Effector memory CD8-positive, alpha-beta T cell (primary cell): ENCODE measurements around the gene ARHGEF2.
"Not testable (repeated sequence)": the region's sequence is repeated elsewhere in the genome, so short reads cannot be mapped to it uniquely, and the experiment has no call there.

ENCODE experiments used
- ATAC-seq: fragments of 150-1000 bp; cut with Tn5 transposase; replicated peaks from 2 replicates; pipeline ENCODE4 v1.10.0; 2021; ENCODE audit warnings: mild to moderate bottlenecking, moderate library complexity
- DNase-seq, 3 experiments: peaks; one replicate each; pipeline ENCODE4 v3.0.0; 2021
- H3K27ac Mint-ChIP-seq, 2 donors: one replicate each; pipeline ENCODE4 v1.8.0; 2022; ENCODE audit warnings: mild to moderate bottlenecking in 2 of 2, mixed read lengths in 2 of 2, moderate library complexity in 2 of 2
- H3K27me3 Mint-ChIP-seq, 2 donors: one replicate each; pipeline ENCODE4 v1.8.0; 2022; ENCODE audit warnings: mixed read lengths in 2 of 2
- H3K36me3 Mint-ChIP-seq: one replicate; pipeline ENCODE4 v1.8.0; 2022; ENCODE audit warnings: mild to moderate bottlenecking, moderate library complexity, mixed read lengths; ENCODE audit not compliant: insufficient read depth
- H3K4me1 Mint-ChIP-seq, 2 donors: one replicate each; pipeline ENCODE4 v1.8.0; 2022; ENCODE audit warnings: low read depth in 2 of 2, mixed read lengths in 2 of 2
- H3K4me3 Mint-ChIP-seq, 2 donors: one replicate each; pipeline ENCODE4 v1.8.0; 2022; ENCODE audit warnings: mild to moderate bottlenecking in 2 of 2, mixed read lengths in 2 of 2, moderate library complexity in 2 of 2
- H3K9me3 Mint-ChIP-seq, 2 donors: one replicate each; pipeline ENCODE4 v1.8.0; 2022; ENCODE audit warnings: mixed read lengths in 2 of 2

The ARHGEF2 gene

DNA sequence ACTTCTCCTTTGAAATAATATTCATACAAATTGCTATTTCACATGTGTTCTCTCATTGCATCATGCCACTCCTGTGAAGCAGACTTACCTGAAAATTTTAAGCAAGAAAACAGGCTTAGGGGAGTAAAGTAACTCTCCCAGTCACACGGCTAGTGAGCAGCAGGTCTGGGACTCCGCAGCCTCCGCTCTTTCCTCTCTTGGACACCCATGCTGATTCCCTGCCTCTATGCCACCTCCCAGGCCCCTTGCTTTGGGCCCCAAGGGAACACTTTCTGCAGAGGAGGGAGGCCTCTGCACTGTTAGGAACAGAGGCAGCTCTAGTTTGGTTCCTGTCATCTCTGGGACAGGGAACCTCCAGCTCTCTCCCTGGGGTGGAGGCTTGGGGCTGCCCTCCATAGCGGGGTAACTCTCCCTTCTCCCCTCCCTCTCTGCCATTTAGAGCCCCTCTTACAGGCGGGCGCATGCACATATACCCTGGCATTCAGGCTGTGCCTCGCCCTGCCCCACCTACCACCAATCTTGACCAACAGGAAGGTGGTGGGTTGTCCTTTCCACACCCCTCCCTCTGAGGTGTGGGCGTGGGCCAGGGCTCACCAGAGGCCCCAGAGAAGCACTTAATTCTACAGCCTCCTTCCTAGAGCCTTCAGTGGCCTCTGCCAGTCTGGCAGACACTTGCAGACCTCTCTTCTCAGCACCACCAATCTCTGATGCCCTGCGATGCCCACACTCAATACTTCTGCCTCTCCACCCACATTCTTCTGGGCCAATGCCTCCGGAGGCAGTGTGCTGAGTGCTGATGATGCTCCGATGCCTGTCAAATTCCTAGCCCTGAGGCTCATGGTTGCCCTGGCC lies 37.1 kb downstream of the ARHGEF2 start, which contains the start of gene RXFP4:
Gene RXFP4 (plus strand): TSS at position 646 of the 852 bp plus-strand sequence. CDS start 72 bp downstream, at position 718.
- Mint-ChIP-seq H3K4me1 (peaks cover 27 to 31% of the 10 kb centered on the region in 2 donors), H3K27me3 (no peaks in the 10 kb centered on the region), H3K9me3 (no peaks in the 10 kb centered on the region), H3K4me3 (no peak within 1 kb of the TSS), H3K36me3 (peaks cover 9% of the 10 kb centered on the region), H3K27ac (peak within 1 kb of the TSS; percentile 61 to 85)
- ATAC-seq, result no peak
- no peak for DNase-seq

DNA sequence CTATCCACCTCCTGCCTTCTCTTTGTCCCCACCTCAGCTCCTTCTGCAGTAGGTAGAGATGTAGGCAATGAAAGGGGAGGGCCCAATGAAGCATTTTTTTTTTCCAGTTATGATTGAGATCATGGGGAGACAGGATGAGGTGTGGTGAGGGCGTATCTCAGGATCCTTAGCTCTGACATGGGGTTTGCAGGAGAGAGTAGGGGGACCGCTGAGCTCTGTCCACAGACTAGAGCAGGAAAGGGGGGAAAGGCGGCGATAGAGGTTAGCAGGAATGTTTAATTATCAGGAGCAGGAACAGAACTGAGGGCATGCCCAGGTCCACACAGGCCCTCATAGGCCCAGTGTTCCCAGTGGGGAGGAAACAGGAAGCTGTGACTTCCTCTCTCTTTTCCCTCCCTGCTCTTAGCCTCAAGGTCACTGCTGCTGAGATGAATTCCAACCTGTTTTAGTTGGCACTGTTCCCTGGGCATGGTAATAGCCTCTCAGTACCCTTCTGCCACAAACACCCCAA lies 37.8 kb downstream of the ARHGEF2 start:
- DNase-seq, result no peak
- Mint-ChIP-seq H3K27me3 (no peaks in the 10 kb centered on the region), H3K9me3 (no peaks in the 10 kb centered on the region), H3K4me3 (no peak overlapping the region), H3K27ac (peak overlapping the region; percentile 61 to 85), H3K36me3 (peaks cover 7% of the 10 kb centered on the region), H3K4me1 (peaks cover 21 to 26% of the 10 kb centered on the region in 2 donors)
- ATAC-seq, result no peak

DNA sequence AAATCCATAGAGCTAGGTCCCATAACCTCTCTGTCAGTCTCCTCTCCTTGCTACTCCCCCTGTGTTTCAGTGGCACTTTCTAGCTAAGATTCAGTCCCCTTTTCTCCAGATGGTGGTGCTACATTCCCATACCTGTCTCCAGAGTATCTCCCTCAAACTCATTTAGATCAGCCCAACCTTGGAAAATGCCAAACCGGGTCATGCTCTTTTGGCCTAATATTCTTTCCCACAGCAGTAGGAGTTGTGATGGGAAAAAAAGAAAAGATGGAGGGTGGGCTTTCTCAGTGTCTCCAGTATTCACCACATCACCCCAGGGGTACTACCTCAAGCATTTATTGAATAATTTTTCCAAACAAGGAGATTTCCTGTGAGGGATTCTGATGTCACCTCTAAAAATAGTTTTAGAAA lies 40.1 kb downstream of the ARHGEF2 start:
- ATAC-seq, result no peak
- H3K4me3 Mint-ChIP-seq, result no peak overlapping the region
- no peaks in the 10 kb centered on the region for H3K9me3 Mint-ChIP-seq
- peak in 2 of 3 experiments; percentile 19 to 29 for DNase-seq
- H3K27ac Mint-ChIP-seq, result peak overlapping the region in 1 of 2 donors; percentile 13
- no peaks in the 10 kb centered on the region for H3K27me3 Mint-ChIP-seq
- peaks cover 8% of the 10 kb centered on the region for H3K36me3 Mint-ChIP-seq
- peaks cover 15 to 20% of the 10 kb centered on the region in 2 donors for H3K4me1 Mint-ChIP-seq

DNA sequence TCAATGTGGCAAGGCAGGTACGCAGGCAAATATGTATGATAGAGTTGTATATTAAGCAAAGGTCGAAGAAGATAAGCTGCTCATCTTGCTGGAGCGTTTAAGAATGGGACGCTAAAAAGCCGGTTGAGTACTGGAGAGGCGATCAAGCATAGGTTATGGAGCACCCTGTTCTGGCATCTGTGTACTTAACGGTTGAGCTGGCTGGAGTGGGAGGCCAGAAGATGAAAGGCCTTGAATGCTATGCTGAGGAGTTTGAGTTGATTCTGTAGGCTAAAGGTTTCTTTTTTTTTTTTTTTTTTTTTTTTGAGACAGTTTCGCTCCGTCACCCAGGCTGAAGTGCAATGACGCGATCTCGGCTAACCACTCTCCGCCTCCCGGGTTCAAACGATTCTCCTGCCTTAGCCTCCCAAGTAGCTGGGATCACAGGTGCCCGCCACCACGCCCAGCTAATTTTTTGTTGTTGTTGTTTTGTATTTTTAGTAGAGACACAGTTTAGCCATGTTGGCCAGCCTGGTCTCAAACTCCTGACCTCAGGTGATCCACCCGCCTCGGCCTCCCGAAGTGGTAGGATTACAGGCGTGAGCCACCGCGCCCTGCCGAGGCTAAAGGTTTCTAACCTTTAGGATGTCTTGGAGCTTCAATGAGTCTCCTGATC lies 43.3 kb downstream of the ARHGEF2 start:
- Mint-ChIP-seq H3K4me3 (peak overlapping the region in 1 of 2 donors; percentile 43), H3K36me3 (peaks cover 30% of the 10 kb centered on the region), H3K27ac (no peak overlapping the region), H3K4me1 (peaks cover 6 to 30% of the 10 kb centered on the region in 2 donors), H3K9me3 (no peaks in the 10 kb centered on the region), H3K27me3 (no peaks in the 10 kb centered on the region)
- no peak for DNase-seq
- no peak for ATAC-seq

DNA sequence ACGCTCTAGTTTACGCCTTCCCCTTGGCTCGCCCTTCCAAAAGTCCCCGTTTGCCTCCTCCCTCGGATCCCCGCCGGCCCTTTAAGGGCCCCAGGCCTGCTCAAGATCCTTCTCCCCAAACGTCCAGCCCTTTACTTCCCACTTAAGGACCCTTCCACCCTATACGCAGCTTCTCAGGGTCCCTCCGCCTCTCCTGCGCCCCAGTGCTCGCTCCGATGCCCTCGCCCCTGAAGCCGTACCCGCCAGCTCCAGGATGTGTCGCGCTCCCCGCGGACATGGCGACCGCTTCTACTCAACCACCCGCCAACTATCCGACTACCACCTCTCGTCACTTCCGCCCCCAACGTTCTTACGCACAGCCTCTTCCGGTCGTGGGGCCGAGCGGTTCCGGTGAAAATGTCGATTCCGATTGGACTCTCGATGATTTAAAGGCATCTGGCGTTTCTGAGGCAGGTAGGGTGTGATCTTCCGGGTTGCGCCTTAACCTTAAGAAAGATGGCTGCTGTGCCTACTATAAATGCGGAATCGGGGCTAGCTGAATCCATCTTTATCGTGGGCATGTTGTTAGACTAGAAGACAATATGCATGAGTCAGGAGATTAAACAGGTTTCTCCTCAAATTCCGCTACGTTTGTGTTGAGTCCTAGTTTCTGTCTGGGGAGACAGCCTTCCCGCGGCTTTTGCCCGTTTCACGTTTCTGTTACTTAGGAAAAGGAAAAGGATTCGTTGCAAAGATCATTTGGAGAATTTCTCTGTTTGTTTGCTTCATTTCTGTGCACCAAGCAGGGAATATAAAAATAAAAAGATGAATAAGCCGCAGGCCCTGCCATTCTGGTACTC lies 44.0 kb downstream of the ARHGEF2 start, which contains the start of gene KHDC4:
Gene KHDC4 (minus strand): TSS at position 317 of the 839 bp plus-strand sequence. CDS start 40 bp downstream, at position 277.
- ATAC-seq (peak; percentile 91), DNase-seq (peak; percentile 91 to 93 (median 92))
- no peaks in the 10 kb centered on the region for H3K9me3 Mint-ChIP-seq
- H3K36me3 Mint-ChIP-seq, result peaks cover 34% of the 10 kb centered on the region
- H3K27me3 Mint-ChIP-seq, result no peaks in the 10 kb centered on the region
- H3K4me3 Mint-ChIP-seq, result peak within 1 kb of the TSS in 1 of 2 donors; percentile 43
- no peak within 1 kb of the TSS for H3K27ac Mint-ChIP-seq
- peaks cover 6 to 33% of the 10 kb centered on the region in 2 donors for H3K4me1 Mint-ChIP-seq

DNA sequence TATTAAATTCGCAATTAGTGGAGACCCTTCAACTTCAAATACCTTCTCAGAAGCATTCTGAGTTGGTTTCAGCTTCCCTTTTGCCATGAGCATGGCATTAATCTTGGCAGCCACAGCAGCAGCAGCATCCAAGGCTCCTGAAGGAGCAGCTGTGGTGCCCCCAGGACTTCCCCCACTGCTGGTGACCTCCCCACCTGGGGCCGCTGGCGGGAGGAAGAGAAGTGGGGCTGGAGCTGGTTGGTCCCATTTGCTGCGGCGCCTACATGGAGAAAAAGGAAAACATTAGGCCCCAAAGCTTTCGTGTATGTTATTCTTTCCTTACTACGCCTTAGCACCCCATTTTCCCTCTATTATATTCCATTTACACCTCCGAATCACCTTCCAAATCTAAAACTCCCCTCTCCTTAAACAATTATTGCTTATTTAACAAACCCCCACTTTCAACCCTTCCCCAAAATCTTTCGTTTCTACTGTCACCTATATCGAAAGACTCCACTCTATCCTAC lies 44.7 kb downstream of the ARHGEF2 start:
- Mint-ChIP-seq H3K4me3 (no peak overlapping the region), H3K4me1 (peaks cover 6 to 36% of the 10 kb centered on the region in 2 donors), H3K27ac (no peak overlapping the region), H3K36me3 (peaks cover 41% of the 10 kb centered on the region), H3K27me3 (no peaks in the 10 kb centered on the region), H3K9me3 (no peaks in the 10 kb centered on the region)
- DNase-seq (no peak), ATAC-seq (no peak)

DNA sequence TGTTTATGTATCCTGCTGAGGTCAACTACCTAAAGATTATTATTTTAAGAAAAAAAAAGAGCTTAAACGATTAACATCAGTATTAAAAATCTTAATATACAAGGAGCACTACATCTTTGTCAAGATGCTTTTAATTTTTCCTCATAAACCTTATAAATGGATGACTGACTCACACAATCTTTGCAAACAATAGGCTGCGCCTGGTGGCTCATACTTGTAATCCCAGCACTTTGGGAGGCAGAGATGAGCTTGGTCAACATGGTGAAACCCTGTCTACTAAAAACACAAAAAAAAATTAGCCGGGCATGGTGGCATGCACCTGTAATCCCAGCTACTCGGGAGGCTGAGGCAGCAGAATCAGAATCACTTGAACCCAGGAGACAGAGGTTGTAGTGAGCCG lies 45.9 kb downstream of the ARHGEF2 start:
- DNase-seq (no peak), ATAC-seq (no peak)
- no peak overlapping the region for H3K27ac Mint-ChIP-seq
- no peak overlapping the region for H3K4me3 Mint-ChIP-seq
- no peaks in the 10 kb centered on the region for H3K9me3 Mint-ChIP-seq
- H3K27me3 Mint-ChIP-seq, result no peaks in the 10 kb centered on the region
- peaks cover 6 to 32% of the 10 kb centered on the region in 2 donors for H3K4me1 Mint-ChIP-seq
- H3K36me3 Mint-ChIP-seq, result peaks cover 52% of the 10 kb centered on the region

DNA sequence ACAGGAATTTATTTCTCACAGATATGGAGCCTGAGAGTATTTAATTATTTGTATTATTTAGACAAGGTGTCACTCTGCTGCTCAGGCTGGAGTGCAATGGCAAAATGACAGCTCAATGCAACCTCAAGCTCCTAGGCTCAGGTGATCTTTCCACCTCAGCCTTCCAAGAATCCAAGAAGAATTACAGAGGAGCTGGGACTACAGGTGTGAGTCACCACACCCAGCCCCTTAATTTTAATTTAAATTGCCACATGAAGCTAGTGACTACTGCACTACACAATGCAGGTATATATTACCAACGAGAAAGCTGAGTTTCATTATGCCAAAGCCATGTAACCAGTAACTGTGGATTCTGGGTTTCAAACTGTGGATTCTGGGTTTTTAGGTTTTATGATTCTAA lies 46.3 kb downstream of the ARHGEF2 start:
- H3K36me3 Mint-ChIP-seq, result peaks cover 56% of the 10 kb centered on the region
- no peak overlapping the region for H3K27ac Mint-ChIP-seq
- no peak overlapping the region for H3K4me3 Mint-ChIP-seq

DNA sequence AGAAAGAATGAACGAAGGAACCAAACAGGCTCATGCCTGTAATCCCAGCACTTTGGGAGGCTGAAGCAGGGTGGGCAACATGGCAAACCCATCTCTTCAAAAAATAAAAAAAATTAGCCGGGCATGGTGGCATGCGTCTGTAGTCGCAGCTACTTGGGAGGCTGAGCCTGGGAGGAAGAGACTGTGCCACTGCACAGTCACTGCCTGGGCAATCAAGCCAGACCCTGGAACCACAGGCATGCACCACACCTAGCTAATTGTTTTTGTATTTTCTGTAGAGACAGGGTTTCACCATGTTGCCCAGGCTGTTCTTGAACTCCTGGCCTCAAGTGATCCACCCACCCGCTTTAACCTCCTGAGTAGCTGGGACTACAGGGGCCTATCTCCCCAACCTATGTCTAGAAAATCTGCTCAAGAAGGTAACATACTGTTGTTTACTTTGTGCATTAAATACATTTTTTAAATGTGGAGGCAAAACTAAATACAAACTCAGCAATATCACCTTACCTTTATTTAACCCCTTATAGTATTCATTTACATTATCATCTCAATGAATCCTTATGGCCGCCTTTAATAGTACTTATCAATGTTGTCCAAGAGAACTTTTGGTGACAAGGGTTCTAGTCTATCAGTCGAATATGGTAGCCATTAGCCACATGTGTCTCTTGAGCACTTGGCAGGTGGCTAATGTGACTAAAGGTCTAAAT lies 46.9 kb downstream of the ARHGEF2 start:
- Mint-ChIP-seq H3K27me3 (no peaks in the 10 kb centered on the region), H3K4me3 (peak overlapping the region in 1 of 2 donors; percentile 61), H3K9me3 (no peaks in the 10 kb centered on the region), H3K4me1 (peaks cover 6 to 32% of the 10 kb centered on the region in 2 donors), H3K27ac (peak overlapping the region; percentile 24 to 83), H3K36me3 (peaks cover 62% of the 10 kb centered on the region)
- no peak for DNase-seq
- no peak for ATAC-seq

More for the DNA sequence above, 46.3 kb downstream of the ARHGEF2 start:
- H3K27me3 Mint-ChIP-seq, result no peaks in the 10 kb centered on the region
- ATAC-seq (no peak), DNase-seq (no peak)
- no peaks in the 10 kb centered on the region for H3K9me3 Mint-ChIP-seq
- H3K4me1 Mint-ChIP-seq, result peaks cover 6 to 32% of the 10 kb centered on the region in 2 donors

DNA sequence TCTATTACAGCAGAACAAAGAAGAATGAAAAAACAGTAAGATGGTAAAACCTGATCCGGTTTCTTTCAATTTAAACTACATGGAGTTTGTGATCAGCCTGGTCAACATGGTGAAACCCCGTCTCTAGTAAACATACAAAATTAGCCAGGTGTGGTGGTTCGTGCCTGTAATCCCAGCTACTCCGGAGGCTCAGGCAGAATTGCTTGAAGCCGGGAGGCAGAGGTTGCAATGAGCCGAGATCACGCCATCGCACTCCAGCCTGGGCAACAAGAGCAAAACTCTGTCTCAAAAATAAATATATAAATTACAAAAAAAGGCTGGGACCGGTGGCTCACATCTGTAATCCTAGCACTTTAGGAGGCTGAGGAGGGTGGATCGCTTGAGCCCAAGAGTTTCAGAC lies 47.6 kb downstream of the ARHGEF2 start:
- not testable (repeated sequence) for H3K9me3 Mint-ChIP-seq, ATAC-seq, DNase-seq, H3K27me3 Mint-ChIP-seq
- H3K27ac Mint-ChIP-seq, result peak overlapping the region; percentile 24 to 83
- H3K4me3 Mint-ChIP-seq, result peak overlapping the region in 1 of 2 donors; percentile 61
- H3K36me3 Mint-ChIP-seq, result peaks cover 70% of the 10 kb centered on the region
- H3K4me1 Mint-ChIP-seq, result peaks cover 6 to 32% of the 10 kb centered on the region in 2 donors

DNA sequence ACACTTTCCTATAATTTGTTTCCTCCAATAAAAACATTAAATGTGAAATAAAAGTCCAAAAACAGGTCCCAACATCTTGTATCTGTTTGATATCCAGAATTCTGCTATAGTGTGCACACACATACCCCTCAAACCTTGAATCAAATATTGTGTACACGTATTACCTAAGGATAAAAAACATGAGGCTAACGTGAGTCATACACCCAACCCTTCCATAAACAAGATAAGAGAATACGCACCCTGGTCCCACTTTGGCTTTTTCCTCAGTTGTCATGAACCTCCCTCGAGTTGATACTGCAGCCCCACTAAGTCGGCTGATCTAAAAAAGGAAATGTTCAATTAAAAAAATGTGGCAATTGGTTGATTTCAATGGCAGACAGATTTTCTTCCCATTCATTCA lies 49.3 kb downstream of the ARHGEF2 start:
- Mint-ChIP-seq H3K27ac (peak overlapping the region; percentile 22 to 62), H3K36me3 (peaks cover 86% of the 10 kb centered on the region), H3K27me3 (no peaks in the 10 kb centered on the region), H3K9me3 (no peaks in the 10 kb centered on the region), H3K4me3 (no peak overlapping the region), H3K4me1 (peaks cover 6 to 32% of the 10 kb centered on the region in 2 donors)
- ATAC-seq (no peak), DNase-seq (no peak)

DNA sequence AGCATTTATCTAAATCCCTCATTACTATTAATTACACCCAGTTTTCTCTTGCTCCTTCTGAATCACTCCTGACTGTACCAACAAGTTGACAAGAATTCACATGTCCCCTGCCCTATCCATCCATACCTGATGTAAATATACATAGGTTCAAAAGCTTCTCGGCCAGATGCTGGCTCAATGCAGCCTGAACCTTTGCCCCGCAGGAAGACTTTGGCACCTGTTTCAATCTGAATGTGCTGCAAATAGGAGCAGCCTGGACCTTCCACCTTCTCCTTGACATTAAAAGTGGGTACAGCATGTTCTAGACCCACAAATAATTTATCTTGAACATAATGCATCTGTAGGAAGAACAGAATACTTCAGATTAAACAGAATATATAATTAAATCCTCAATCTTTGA lies 52.8 kb downstream of the ARHGEF2 start:
- peaks cover 92% of the 10 kb centered on the region for H3K36me3 Mint-ChIP-seq
- DNase-seq, result no peak
- no peaks in the 10 kb centered on the region for H3K27me3 Mint-ChIP-seq
- no peak overlapping the region for H3K4me3 Mint-ChIP-seq
- peaks cover under 1 to 18% of the 10 kb centered on the region in 2 donors for H3K4me1 Mint-ChIP-seq
- no peak for ATAC-seq
- H3K9me3 Mint-ChIP-seq, result no peaks in the 10 kb centered on the region
- H3K27ac Mint-ChIP-seq, result no peak overlapping the region
